Stimulated activated CD8-positive, alpha-beta memory T cell treated with anti-CD3 and anti-CD28 coated beads, Interleukin-12 subunit alpha, Interleukin-12 subunit beta, amount 100 ng/mL, for 24 hours (primary cell): ENCODE measurements around the gene ADGRL2.

Source experiments
- DNase-seq: peaks from one replicate; pipeline ENCODE4 v3.0.0-alpha.2; 2020; ENCODE audit errors: extremely low read depth

Gene ADGRL2

DNA sequence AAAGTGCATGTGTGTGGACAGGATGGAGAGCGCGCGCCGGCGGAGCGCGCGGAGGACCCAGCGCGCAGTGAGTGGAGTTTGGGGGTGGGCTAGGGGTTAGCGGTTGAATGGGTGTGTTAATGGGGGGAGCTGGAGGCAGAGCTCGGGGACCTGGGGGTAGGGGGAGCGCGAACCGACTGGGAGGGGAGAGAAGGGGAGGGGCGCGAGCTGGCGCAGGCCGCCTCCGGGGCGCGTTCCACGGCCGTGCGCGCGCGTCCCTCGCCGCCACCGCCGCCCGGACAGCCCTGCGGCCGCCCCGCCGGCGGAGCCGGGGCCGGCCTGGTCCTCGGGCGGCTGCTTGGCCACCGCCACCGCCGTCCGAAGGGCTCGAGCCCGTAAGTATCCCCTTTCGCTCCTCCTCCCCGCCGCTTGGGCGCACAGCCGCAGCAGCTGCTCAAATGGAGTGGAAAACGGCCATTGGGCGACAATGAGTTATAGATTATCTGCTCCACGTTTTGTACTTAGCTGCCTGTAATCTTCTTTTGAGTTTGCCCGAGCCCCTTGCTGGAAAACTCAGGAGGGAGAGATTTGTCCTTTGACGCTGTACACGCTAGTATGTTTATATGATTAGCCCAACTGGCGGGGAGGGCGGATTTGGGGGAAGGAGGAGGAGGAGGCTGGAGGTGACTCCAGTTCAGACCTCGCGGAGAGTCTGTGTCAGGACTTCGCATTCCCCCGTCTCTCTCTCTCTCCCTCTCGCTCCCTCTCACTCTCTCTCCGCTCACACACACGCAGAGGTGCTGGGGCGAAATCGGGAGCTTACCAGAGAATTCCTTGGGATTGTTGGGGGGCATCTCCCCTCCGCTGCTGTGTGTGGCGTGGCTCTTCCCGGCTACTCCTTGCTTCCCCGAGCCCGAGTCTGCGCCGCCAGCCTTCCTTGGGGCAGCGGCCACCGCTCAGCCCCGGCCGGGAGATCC lies at the start of gene ADGRL2:
TSS of gene ADGRL2 (plus strand) at position 240 of the 956 bp plus-strand sequence. CDS start 36,051 bp downstream, outside the sequence.
- DNase-seq = no peak

DNA sequence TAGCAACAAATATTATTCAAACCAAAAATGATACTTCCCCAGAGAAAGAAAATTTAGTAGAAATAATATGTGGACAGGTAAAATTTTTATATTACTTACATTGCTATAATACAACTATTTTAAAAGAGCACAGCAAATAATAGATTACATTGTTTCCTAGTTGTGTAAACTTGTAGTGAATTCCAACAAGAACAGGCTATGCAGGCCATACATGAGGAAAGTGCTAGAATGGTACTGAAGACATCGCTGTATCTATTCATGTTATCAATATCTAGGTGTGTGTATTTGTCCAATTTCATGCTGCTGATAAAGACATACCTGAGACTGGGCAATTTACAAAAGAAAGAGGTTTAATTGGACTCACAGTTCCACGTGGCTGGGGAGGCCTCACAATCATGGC lies 47.9 kb upstream of the ADGRL2 start:
- DNase-seq = no peak

DNA sequence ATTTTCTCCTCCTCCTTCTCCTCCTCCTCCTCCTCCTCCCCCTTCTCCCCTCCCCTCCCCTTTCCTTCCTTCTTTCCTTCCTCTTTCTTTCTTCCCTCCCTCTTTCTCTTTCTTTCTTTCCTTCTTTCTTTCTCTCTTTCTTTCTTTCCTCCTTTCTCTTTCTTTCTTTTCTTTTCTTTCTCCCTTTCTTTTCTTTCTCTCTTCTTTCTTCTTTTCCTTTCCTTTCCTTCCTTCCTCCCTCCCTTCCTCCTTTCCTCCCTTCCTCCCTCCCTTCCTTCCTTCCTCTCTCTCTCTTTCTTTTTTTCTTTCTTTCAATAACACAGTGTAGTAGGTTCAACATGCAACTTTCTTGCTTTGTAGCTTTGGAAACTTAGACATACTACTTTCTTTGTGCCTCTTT lies 46.3 kb upstream of the ADGRL2 start:
- no peak for DNase-seq

DNA sequence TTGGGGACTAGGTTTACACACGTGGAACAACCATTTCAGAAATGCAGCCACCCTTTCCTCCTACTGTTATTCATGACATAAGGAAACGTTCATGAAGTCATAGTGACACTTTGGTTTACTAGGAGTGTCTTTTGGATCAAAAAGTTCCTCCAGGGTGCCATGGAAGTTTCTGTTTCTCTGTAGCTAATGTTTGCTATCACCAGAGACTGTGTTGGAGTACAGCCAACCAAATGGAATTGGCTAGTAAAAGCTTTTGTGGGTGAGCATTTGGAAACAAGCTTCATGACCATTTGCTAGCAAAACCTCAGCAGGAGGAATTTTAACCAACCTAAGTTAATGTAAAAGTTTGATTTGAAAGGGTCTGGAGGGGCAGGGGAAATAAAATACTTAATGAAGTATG lies 43.9 kb upstream of the ADGRL2 start:
- DNase-seq = no peak

DNA sequence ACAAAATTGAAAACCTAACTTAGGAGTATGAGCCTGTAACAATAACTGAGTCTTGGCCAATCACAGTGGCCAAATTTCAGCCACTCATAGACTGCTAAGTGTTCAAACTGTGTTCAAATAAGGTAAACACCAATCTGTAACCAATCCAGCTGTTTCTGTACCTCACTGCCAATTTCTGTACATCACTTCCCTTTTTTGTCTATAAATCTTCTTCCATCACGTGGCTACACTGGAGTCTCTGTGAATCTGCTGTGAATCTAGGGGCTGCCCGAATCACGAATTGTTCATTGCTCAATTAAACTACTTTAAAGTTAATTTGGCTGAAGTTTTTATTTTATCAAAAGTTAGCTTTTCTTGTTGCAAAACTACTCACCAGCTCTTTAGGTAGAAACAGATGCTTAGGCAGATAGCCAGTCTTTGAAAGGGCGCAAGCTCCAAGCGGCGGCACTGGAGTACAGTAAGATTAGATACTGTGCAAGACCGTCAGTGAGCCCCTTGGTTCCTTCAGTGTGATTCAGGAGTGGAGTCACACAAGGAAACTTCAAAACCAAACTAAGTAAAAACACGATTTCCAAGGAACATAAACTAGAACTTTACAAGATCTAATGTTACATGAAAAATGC lies 43.2 kb upstream of the ADGRL2 start:
- DNase-seq = no peak

DNA sequence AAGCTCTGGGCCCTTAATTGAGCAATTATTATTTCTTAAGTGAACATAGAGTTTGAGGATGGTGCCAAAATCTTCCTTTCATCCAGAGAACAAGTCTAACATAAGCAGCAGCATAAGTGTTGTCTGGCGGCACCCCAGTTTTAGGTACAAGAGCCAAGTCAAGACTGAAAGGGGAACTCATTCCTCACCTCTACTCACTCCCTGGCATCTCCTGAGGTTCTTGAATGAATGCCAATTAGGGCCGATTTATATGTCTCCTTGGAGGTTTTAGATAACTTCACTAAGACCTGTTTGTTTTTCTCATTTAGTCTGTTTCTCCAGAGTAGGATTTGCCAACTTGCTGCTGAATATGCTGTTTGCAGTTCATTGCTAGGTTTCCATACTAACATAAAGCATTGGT lies 42.6 kb upstream of the ADGRL2 start:
- no peak for DNase-seq

DNA sequence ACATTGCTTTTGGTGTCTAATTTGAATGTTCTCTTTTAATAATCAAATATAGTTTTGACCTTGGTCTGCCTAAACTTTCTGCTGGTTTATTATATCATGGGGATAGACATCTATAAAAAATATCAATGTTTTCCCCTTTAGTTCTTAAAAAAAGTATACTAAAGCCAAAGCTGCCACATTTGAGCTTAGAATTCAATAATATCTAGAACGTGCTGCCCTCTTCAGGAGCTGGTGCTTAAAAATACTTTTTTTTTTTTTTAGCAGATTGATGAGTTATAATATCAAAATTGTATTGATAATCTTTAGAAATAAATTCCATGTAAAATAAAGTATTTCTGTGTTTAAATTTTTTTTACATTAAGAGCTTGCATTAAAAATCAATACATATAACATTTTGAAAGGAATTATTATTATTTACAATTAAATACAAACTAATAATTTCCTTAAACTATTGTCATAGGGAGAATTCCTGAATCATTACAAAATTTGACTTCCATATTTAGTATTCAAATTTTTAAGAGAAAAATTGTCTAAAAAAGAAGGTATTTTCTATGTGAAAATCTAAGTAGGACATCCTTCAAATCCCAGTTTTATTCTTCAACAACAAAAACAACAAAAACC lies 40.1 kb upstream of the ADGRL2 start:
- no peak for DNase-seq

DNA sequence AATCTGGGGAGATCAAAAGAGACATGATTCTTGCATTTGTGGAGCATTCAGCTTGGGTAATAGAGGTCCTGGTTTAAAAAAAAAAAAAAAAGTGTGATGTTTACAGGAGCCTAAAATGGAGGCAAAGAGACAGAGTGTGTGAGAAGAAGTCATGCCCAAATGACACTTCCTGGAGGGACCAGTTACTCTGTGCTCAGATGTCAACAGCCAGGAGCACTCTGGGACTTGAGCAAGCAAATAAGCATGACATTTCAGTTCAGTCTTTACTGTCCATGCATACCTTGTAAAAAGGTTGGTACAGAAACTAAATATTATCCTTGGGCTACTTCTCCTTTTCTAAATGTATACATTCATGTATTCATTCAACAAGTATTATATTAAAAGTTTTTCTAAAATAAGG lies 25.2 kb upstream of the ADGRL2 start:
- no peak for DNase-seq

DNA sequence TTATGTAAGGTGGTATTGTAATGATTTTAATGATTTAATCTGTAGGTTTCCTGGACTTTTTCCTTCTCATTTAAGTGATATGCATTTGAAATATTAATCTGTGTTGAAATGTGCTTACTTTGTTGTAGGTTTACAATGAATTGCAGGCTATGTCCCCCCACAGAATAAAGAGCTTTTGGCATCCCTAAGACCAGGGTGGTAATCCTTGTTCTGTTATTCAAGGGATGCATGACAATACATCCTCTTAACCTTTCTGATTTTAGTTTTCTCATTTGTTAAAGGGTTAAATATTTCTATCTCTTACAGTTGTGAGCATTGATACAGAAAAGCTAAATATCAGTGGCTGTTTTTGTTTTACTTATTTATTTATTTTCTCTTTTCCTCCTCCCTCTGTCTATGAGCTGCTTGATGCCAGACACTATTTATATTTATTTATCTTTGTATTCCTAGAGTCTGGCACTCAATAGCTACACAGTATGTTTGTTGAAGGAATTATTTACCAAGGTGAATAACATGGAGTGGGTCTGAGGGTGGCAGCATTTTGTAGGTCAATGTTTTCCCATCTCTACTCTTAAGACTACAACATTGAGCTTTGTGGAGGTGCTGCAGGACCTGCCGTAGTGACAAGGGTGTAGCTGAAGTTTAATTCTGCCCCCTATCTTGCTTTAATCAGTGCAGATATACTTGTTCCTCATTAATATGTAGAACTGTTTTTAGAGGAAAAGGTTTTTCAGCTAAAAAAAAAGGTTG lies 19.9 kb upstream of the ADGRL2 start:
- DNase-seq = no peak

DNA sequence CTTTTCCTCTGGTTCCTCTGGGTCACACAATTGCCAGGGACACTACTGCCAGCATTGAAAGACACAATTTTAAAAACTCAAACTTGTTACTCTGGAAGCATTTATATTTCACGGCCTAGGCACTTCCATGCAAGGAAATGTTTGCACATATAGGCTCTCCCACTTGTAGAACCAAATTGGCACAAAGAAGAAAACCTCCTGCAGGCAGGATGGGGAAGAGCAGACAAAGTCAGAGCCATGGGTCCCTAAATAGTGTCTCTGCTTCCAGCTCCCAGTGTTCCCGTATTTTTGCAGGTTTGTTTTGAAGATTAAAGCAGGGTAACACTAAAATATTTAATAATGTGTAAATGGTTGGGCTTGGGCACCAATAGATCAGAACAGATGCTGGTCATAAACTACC lies 19.0 kb upstream of the ADGRL2 start:
- no peak for DNase-seq

DNA sequence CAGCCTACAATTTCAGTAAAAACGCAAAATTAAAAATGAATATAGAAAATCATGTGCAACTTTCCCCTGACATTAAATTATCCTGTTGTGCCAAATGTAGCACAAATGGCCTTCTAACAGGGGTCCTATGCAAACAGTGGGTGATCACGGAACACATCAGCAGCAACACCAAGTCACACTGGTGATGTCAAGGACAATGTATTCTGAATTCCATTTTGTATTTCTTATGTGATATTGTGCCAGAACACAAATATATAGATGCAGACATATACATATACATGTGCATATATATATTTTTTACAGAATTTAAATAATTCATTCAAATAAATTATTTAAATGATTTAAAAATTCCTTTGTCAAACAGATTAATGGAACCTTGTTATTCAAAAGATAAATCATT lies 8.6 kb upstream of the ADGRL2 start:
- DNase-seq = no peak

DNA sequence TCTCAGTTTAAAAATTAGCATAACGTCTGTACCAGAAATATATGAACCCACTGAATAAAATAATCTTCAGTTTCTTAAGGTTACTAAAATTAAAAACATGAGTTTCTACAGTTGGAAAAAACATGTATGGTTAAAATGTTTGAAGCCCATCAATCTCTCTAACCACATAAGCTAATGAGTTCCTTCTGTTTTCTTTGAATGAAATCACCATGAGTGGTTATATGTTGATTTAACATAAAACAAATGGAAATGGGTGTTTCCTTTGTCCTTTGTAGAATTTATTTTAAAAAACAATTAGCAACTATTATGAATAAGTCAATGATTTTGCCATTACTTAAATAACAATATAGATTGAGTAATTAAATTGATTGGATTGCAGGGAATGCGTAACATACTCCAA lies 3.0 kb upstream of the ADGRL2 start:
- DNase-seq = no peak

DNA sequence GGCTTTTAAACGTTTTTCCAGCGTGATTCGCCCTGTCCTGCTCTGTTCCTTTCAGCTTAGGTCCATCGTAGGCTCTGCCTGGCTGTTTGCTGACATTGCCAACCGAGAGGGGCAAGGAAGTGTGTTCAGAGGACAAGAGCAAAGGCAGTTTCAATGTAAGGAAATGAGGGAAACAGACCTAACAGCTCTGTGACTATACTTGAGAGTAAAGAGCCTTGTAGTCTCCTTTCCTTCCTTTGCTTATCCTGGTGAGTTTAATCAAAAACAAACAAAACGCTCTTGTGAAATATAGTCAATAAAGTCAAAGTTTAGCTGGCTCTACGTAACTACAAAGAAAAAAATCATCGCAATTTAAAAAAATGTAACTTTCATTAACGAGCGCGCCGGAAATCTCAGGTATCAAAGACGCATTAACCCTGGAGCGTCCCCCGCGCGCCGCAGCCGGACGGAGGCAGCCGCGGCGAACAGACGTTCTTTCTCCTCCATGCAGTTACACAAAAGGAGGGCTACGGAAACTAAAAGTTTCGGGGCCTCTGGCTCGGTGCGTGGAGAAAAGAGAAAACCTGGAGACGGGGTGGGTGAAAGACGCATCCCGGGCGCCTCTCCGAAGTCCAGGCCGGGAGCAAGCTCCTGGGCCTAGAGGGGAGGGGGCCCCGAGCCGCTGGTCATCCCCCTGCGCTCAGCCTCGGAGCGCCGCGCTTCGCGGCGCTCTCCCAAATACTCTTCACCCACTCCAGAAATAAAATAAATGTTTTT lies 617 bp upstream of the ADGRL2 start:
- DNase-seq = no peak

DNA sequence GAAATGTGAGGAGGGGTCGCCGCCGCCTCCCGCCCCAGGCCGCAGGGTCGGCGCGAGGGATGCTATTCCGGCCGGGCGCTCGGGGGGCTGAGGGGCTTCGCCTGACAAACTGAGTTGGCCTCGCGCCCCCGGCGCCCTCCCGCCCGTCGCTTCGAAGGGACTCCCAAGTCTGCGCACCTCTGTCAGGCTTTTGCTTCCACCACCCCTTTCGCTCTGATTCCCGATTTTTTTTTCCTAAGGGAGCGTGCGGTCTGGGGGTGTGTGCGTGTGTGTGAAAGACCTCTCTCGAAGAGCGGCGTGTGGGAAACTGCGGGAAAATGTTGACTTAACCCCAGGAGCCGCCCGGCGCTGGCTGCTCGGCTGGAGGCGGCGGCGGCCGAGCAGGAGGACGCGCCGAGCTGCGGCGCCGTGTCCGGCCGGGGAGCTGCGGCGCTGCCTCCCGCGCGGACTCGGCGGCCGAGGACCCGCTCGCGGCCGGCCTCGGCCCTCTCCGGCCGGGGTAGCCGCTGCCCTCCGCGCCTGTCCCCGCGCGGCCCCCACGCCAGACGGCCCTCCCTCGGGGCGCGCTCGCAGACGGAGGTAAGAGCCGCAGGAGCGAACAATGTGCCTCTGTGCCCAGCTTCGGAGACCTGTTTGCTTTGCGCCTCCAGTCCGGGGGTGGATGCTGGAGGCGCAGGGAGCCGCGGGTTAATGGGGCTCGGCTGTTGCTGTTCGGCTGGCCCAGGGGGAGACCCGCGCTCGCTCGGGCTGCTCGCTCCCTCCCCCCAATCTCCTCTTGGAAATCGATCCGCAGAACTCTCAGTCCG lies 1.1 kb downstream of the ADGRL2 start:
- DNase-seq = no peak

DNA sequence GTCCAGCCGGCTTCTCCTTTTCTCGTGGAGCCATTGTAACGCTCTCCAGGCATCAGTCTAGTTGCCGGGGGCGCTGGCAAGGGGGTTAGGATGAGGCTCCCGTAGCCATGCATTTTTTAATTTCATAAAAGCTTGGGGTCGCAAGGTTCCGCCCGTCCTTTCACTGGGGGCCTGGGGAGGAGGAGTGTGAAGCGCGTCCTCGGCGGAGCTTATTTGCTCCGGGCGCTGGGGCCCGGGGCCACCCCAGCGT lies 1.6 kb downstream of the ADGRL2 start:
- DNase-seq = no peak

DNA sequence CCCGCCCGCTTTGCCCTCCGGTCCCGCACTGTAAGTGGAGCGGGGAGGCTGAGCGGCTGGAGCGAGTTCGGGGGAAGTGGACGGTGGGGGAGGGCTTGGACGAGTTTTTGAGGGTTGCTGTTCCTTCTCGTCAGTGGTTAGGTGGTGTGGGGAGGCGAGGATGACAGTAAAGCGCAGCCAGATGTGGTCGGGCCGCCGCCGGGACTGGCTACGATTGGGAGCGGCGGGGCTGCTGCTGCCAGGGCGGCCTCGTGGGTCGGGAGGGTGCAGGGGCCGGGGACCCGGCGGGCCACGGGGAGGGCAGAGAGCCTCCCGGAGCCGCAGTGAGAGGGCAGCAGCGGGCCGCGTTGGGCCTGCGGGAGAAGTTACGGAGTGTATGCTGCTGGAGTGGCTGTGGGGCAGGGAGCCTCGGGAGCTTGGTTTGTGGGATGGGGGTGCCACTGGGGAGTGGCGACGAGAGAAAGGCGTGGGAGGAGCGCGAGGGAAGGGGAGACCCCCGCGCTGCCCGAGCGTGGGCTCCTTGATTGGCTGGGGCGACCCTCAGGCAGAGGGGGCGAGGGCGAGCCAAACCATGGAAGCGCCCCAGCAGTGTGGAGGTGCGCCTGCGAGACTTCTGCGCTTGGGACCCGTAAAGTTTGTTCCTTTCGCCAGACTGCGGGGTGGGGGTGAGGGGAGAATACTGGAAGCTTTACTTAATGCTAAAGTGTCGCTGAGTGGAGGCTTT lies 2.1 kb downstream of the ADGRL2 start:
- no peak for DNase-seq

DNA sequence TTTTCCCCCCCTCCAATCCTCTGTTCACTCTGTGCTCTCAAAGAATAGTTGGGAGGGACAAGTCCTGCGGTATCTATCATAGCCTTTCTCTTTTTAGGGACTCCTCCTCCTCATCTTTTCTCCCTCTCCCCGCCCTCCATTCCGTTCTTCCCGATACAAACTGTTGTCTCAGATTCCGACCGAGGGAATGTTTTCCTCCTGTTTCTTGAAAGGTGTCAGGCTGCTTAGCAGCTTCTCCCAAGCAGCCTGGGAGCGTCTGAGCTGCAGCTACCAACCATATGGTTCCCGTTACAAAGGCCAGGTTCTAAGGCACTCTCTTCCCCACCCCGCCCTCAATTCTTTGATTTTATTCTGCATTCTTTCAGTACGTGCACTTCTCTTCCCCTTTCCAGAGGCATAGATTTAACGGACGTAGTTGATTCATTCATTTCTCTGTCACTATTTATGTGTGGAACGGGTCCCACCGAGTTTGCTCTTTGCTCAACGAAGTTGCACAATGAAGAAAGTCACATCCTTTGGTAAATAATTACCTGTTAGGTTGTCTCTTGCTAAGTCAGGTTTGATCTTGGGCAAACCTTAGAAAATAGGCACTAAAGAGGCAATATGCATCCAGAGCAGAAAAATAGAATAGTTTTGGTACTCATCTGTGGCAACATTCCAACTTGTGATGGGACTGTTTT lies 2.8 kb downstream of the ADGRL2 start:
- DNase-seq = no peak

DNA sequence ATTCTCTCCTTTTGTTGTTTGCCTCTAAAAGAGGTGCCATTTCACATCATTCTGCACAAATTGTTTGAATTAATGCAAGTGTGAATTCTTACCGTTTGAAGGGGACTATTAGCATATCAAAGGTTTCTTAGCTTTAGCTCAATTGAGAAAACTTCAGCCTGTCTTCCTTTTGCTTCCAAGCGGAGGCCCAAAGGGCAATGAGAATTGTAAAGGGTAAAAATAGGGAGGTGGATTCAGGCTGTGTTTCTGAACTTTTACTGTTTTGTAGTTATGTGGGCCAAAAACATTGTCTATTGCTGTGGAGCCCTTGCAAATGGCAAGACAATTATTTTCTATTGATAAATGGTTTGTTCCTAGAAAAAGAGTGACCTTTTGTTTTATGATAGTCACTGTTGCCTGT lies 3.6 kb downstream of the ADGRL2 start:
- DNase-seq = no peak
